Middle frontal gyrus (tissue), 1 donor: Measurements from ENCODE around the gene BCS1L.
A peak's percentile ranks its signal among the peaks of the same experiment; 100 is the strongest.

Experiments used
- DNase-seq: peaks from one replicate; pipeline ENCODE4 v3.0.0-alpha.2; 2015; ENCODE audit warnings: low spot score; ENCODE audit errors: extremely low spot score

Gene BCS1L

GRCh38 chr2:218659988-218660358 lies 490 bp downstream of the BCS1L start:
- DNase-seq = no peak

DNA sequence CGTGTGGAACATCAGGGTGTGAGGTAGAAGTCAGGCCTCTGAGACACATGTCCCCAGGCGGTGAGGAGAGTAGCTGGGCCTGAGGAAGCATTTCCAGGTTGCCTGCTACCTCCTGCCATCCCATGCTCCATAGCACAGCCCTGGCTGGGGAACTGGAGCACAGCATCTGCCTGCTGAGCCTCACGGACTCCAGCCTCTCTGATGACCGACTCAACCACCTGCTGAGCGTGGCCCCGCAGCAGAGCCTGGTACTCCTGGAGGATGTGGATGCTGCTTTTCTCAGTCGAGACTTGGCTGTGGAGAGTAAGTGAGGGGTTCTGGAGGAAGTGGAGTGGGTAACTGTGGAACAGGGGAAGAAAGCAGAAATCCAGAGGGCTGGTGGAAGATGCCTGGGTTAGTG lies 2.9 kb downstream of the BCS1L start:
- no peak for DNase-seq

DNA sequence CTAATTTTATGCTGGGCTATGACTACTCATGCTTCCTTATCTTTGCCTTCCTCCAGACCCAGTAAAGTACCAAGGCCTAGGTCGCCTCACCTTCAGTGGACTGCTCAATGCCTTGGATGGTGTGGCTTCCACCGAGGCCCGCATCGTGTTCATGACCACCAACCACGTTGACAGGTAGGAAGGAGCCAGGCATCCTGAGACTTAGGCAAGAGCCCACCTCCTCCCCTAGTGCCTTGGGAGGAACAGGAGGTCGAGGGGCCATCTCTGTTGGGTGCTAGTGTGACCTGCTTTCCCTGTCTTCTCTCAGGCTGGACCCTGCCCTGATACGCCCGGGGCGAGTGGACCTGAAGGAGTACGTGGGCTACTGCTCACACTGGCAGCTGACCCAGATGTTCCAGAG lies 3.3 kb downstream of the BCS1L start:
- no peak for DNase-seq

DNA sequence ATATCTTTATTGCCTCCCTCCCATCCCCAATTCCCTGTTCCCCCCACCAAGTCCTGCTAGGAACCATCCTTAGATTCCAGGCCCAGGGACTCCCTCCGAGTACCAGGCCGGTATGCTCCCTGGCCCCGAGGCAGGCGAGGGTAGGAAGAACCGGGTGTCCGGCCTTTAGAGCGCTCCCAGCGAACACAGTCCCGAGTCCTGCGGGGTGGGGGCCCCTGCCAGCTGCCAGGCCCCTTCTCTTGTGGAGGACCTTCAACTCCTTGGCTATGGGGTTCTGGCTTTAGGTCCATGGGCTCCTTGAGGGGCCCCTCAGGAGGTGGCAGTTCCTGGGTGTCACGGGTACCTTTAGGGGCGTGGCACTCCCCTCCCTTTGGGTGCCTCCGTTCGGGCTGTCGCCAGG lies 4.4 kb downstream of the BCS1L start:
- no peak for DNase-seq

DNA sequence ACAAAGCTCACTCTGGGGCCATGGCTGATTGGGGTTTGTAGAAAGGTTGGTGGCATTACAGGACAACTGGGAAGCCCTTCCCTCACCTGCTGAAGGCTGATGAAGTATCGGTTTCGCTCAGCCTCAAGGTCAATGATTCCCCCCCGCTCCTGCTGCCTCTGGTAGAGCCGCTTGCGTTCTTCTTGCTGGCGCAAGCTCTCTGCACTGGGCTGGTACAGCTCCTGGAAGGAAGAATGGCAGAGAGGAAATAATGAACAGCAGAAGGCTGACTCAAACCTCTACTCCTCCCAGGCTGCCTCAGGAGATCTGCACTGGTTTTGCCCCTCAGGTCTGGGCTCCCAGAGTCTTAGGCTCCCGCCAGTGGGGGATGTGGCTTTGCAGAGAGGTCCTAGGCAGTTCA lies 5.2 kb downstream of the BCS1L start:
- DNase-seq = no peak

DNA sequence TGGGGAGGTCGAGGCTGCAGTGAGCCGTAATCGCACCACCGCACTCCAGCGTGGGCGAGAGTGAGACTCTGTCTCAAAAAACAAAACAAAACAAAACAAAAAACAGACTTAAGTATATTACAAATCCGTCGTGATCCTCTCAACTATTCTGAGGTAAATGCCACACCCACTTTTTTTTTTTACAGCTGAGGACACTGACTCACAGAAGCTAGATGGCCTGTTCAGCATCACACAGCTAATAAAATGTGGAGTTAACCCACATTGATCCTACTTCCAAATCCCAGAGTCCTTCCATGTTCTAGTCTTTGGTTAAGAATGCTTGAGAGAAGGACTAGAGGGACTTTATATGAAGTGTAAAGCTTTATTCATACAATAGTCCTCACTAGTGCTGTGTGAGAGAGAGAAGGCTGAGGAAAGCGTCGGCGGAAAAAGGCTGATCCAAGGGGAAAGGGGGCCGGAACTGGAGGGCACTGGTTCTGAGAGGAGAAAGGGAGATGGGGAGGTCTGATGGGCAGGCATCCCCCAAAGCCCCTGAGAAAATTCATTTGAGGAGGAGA lies 11.7 kb downstream of the BCS1L start:
- no peak for DNase-seq

GRCh38 chr2:218671654-218672566 lies 12.4 kb downstream of the BCS1L start, which contains the start of the genes RNF25 and STK36:
RNF25 (minus strand) TSS chr2:218672002; CDS start chr2:218671970, 32 bp downstream.
STK36 (plus strand) TSS chr2:218672086; CDS start chr2:218672830, 744 bp downstream.
- peak; percentile 80 for DNase-seq

DNA sequence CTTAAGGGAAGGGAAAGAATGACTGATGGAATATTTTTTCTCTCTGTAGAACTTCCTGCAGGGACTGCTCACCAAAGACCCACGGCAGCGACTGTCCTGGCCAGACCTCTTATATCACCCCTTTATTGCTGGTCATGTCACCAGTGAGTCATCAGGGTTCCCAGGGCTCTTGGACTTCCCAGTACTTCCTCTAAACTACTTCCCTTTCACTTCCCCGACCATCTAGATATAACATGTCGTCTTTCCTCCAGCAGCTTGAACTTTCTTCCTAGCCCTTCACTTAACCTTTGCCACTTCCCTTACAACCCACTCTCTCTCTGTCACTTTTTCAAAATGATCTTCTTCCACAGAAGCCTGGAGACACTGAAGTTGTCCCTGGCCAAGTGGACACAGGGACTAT lies 19.6 kb downstream of the BCS1L start:
- DNase-seq = no peak

GRCh38 chr2:218680061-218680460 lies 20.6 kb downstream of the BCS1L start:
- DNase-seq = no peak

- DNase-seq = peak; percentile 53
These were observed 28.0 kb downstream of the BCS1L start for GRCh38 chr2:218687400-218688060.

DNA sequence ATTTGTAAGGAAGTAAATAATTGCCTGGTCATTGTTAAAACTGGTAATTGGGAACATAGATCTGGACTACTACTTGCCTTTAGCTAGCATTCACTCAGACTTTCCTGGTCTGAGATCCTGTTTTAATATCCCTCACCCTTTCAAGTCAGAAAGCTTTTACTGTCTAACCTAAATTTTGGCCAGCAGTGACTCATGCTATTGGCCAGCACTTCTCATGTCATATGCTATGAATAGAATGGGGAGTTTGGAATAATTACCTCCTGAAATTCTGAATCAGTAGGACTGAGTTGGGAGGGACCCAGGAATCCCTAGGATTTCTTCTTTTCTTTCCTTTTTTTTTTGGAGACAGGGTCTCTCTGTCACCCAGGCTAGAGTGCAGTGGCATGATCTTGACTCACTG lies 31.8 kb downstream of the BCS1L start:
- no peak for DNase-seq

DNA sequence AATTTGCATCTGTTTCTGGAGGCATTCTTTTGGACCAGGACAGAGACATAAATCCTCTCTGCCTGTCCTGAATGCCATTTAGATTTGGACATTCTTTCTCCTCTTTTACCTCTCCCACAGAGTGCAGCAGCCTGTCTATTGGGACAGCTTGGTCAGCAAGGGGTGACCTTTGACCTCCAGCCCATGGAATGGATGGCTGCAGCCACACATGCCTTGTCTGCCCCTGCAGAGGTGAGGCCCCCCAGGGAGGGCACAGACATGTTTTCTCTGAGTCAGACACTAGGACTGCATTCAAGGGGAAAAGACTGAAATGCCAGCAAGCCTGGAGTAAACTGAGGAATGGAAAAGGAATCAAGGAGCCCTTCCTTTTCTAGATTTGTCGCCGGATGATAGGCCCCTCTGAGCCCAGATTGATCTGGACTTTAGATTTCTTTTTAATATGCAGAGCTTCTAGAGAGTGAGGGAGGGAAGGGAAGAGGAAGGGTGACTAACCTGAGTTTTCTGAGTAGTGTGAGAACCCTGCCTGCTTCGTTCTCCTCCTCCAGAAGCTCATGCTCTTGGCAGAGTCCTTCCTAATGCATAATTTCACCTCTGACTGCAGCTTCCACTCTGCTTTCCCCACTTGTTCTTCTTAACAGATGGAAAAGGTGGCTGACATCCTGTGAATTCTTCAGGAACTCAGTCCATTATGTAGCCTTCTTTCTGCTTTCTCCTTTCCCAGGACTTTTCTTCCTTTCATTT lies 35.1 kb downstream of the BCS1L start:
- DNase-seq = no peak

- no peak for DNase-seq
These were observed 39.4 kb downstream of the BCS1L start for GRCh38 chr2:218698885-218699284.

GRCh38 chr2:218701806-218702205 lies 42.3 kb downstream of the BCS1L start:
- DNase-seq = no peak

- DNase-seq = no peak
These were observed 43.9 kb downstream of the BCS1L start for GRCh38 chr2:218703341-218703740.

GRCh38 chr2:218708086-218708485 lies 48.6 kb downstream of the BCS1L start:
- no peak for DNase-seq

DNA sequence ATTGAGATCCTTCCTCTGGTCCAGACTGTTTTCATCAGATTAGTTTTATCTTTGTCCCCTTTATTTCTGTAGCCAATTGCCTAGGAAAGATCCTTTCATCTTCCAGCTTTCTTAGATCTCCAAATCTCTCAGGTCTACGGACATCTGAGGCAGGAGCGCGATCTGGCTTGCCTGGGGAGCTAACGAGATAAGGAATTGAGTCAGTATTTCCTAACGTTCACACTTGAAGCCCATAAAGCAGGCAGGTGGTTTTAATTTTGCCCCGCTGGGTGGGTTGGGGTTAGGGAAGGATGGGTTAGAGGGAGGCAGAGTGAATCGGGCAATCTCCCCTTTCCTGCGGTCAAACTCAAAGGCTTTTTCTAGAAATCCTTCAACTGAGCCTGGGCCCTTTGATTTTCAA lies 50.4 kb downstream of the BCS1L start:
- no peak for DNase-seq

DNA sequence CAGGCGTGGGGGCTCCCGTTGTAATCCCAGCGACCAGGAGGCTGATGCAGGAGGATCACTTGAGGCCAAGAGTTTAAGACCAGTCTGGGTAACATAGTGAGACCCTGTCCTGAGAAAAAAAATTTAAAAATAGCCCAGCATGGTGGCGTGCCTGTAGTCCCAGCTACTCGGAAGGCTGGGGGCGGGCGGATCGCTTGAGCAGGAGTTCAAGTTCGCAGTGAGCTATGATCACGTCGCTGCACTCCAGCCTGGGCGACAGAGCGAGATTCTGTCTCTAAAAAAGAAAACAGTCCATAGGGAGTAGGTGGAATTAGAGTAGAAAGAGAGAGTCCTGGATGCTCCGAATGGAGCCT lies 50.8 kb downstream of the BCS1L start:
- DNase-seq = no peak

GRCh38 chr2:218710687-218711549 lies 51.4 kb downstream of the BCS1L start, which contains the start of gene TTLL4:
TTLL4 (plus strand) TSS chr2:218710835; CDS start chr2:218737677, 26,842 bp downstream.
- DNase-seq = peak; percentile 96

DNA sequence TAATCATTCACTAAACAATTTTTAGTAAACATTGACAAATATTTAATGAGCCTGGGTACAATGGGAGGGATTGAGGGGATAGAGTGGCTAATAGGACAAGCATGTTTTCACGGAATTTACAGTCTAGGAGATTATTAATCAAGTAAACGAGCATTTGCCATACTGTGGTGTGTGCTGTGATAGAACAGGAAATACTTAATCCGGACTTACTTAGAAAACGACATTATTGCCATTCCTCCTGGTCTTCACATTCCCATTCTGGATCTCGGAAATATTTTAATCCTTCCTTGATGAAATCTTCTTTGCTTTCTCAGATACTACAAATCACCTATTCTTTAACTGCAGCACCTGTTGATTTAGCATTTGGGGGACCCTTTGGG lies 52.1 kb downstream of the BCS1L start:
- no peak for DNase-seq
